ENCODE results near the gene RALGPS1. TPM values are rescaled to one million over a fixed set of nuclear protein-coding genes. Genes with fewer than 3 reads are reported as not detected.

RALGPS1 gene
- total RNA-seq, 4 donors from 2014 or later: 4.7 to 18.1 (median 5.0) TPM

GRCh38 chr9:127005770-127006314, 91.3 kb downstream of the RALGPS1 start:
- no peak for TF ChIP-seq CTCF (IDR thresholded peaks at IDR 0.05; ENCODE audit: low read depth)

DNA sequence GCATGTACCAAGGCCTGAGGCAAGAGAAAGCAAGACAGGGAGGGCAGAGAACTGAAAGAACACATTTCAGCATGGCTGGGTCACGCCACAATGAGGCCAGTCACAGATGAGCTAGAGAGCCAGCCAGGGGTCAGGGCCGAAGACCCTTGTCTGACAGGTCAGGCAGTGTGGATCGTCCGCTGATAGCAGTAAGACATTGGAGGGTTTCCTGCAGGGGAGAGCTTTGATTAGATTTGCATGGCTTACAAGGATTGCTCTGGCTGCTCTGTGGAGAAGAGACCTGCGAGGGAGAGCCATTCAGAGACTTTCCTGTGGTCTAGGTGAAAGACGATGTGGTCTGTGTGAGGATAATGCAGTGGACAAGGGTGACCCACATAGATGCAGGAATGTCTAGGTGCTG, 93.1 kb downstream of the RALGPS1 start:
- TF ChIP-seq CTCF (IDR thresholded peaks at IDR 0.05; ENCODE audit: low read depth): no peak

GRCh38 chr9:127008076-127008475, 93.5 kb downstream of the RALGPS1 start:
- TF ChIP-seq CTCF (IDR thresholded peaks at IDR 0.05; ENCODE audit: low read depth): no peak

DNA sequence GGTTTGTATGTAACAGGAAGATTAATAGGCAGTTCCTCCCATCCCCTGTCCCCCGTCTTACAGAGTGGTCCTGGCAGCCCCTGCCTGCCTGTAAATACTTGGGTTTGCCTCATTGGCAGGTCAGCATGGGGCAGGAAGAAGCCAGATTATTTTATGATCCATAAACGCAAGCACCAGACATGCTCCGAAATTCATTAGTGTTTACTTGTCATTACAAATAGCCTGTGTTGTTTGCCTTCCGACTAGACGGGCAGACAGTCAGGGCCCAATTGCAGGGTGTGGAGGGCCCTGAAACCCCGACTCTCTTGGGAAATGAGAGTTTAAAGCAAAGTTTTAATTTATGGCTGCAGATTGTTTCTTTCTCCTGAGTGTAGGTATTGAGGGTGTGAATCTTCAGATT, 97.2 kb downstream of the RALGPS1 start:
- TF ChIP-seq CTCF (IDR thresholded peaks at IDR 0.05; ENCODE audit: low read depth): no peak

- TF ChIP-seq CTCF (IDR thresholded peaks at IDR 0.05; ENCODE audit: low read depth): no peak
Observed at GRCh38 chr9:127012250-127012649, 97.7 kb downstream of the RALGPS1 start.

DNA sequence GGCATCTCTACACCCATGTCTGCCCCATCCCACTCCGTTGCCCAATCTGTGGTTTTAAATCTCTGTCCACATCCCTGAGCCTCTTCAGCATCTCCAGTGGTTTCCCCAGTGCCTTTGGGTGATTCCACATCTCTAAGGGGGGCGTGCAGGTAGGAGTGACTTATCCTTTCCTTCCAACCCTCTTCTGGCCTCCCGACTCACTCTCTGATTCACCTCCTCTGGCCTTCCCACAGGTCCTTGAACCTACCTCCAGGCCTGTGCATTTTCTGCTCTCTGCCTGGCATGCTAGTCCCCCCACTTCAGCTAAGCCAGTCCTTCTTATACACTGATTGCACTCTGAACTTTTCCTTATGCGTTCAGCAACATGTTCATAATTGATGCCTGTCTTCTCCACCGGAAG, 99.0 kb downstream of the RALGPS1 start:
- no peak for TF ChIP-seq CTCF (IDR thresholded peaks at IDR 0.05; ENCODE audit: low read depth)

GRCh38 chr9:127014216-127014909, 99.8 kb downstream of the RALGPS1 start:
- no peak for TF ChIP-seq CTCF (IDR thresholded peaks at IDR 0.05; ENCODE audit: low read depth)

Measured in subcutaneous adipose tissue (tissue), 4 donors.